Adrenal gland (tissue), 5 donors: ENCODE data around the gene ST6GALNAC3.

Experiments
- POLR2A ChIP-seq, 2 donors: fragments of 450-650 bp; IDR thresholded peaks; one replicate each; pipeline ENCODE4 v1.6.1; 2017; ENCODE audit warnings: antibody characterized with exemption in 2 of 2, mild to moderate bottlenecking in 2 of 2, moderate library complexity in 1 of 2
- TF ChIP-seq, protein P1 (sequence below), 6 experiments: fragments of 450-650 bp in 4 of 6; fragments of 200-600 bp in 2 of 6; sonication (generic) in 1 of 6; IDR thresholded peaks; 1 replicate in 5 of 6; 2 replicates in 1 of 6; pipeline versions ENCODE4 v1.5.1 to v1.8.0; 2016 to 2021; ENCODE audit warnings: antibody characterized with exemption in 6 of 6, mild to moderate bottlenecking in 2 of 6, moderate library complexity in 1 of 6
- donor health status: DM: no; HTN: no; CAD: no.

DNA sequence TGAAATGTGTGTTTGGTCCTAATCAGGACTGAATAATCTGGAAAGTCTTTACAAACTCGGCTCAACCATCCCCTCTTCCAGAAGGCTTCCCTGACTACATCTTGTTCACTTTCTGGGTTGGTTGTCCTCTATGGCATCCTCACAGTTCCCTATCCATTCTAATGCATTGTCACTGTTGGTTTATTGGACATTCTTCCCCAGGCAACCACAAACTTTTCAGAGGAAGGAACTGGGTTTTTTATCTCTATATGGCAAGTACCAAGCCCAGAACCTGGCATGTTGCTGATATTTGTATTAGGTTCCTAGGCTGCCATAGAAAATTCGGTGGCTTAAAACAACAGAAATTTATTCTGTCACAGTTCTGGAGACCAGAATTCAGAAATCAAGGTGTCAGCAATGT is 429.2 kb downstream of the ST6GALNAC3 start:
- TF ChIP-seq, protein P1, sequence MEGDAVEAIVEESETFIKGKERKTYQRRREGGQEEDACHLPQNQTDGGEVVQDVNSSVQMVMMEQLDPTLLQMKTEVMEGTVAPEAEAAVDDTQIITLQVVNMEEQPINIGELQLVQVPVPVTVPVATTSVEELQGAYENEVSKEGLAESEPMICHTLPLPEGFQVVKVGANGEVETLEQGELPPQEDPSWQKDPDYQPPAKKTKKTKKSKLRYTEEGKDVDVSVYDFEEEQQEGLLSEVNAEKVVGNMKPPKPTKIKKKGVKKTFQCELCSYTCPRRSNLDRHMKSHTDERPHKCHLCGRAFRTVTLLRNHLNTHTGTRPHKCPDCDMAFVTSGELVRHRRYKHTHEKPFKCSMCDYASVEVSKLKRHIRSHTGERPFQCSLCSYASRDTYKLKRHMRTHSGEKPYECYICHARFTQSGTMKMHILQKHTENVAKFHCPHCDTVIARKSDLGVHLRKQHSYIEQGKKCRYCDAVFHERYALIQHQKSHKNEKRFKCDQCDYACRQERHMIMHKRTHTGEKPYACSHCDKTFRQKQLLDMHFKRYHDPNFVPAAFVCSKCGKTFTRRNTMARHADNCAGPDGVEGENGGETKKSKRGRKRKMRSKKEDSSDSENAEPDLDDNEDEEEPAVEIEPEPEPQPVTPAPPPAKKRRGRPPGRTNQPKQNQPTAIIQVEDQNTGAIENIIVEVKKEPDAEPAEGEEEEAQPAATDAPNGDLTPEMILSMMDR (IDR thresholded peaks at IDR 0.05) = no peak
- TF ChIP-seq POLR2A (IDR thresholded peaks at IDR 0.05) = no peak
